ENCODE measurements around the gene C2CD4C.

Gene C2CD4C

DNA sequence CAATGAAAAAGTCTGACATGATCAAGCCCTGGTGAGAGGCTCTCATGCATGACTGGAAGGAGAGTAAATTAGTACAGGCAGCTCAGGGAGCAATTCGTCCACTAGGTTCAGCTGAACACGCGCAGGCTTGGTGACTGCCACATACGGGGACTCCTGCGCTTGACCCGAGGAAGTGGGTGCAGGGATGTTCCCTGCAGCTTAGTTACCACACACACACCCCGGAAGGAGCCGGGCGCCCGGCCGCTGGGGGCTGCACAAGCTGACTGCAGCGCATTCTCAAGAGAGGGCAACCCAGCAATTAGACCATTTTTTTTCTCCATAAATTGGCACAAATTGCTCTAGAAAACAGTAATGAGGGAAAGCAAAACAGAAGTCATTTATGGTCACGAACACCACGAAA, 41.4 kb downstream of the C2CD4C start:
- DNase-seq = no peak
- Histone ChIP-seq H3K79me2 (ENCODE audit: insufficient read depth, low read length) (no peaks in the 10 kb centered on the region), H3K36me3 (ENCODE audit: insufficient read depth, low read length) (no peaks in the 10 kb centered on the region), H4K20me1 (ENCODE audit: insufficient read depth, low read length) (no peaks in the 10 kb centered on the region), H3K9ac (ENCODE audit: low read depth, low read length) (no peak overlapping the region), H3K4me2 (ENCODE audit: insufficient read depth, low read length) (no peak overlapping the region), H3K9me3 (ENCODE audit: insufficient read depth, low read length, severe bottlenecking) (no peaks in the 10 kb centered on the region), H3K4me1 (ENCODE audit: insufficient read depth, low read length) (no peaks in the 10 kb centered on the region), H3K27me3 (ENCODE audit: insufficient read depth, low read length, poor library complexity) (peaks cover 11% of the 10 kb centered on the region), H3K27ac (ENCODE audit: low read length) (no peak overlapping the region), H2AFZ (ENCODE audit: low read depth, low read length) (no peak overlapping the region), H3K4me3 (ENCODE audit: low read depth in 1 of 2, low read length in 2 of 2) (no peak overlapping the region)
- TF ChIP-seq CTCF (IDR thresholded peaks at IDR 0.05; ENCODE audit: borderline replicate concordance, extremely low read depth, low read length, poor library complexity, severe bottlenecking) = no peak
- no peak for ATAC-seq (ENCODE audit: insufficient read depth, low read depth)

- H3K4me2 ChIP-seq (ENCODE audit: insufficient read depth, low read length) = no peak overlapping the region
- no peak overlapping the region for H2AFZ ChIP-seq (ENCODE audit: low read depth, low read length)
- ATAC-seq (ENCODE audit: insufficient read depth, low read depth) (no peak), DNase-seq (no peak)
- H3K27ac ChIP-seq (ENCODE audit: low read length) = no peak overlapping the region
- no peaks in the 10 kb centered on the region for H3K36me3 ChIP-seq (ENCODE audit: insufficient read depth, low read length)
- H3K79me2 ChIP-seq (ENCODE audit: insufficient read depth, low read length) = no peaks in the 10 kb centered on the region
- TF ChIP-seq EZH2 (IDR thresholded peaks at IDR 0.05; ENCODE audit: borderline replicate concordance, low read depth, low read length, severe bottlenecking) (no peak), CTCF (IDR thresholded peaks at IDR 0.05; ENCODE audit: borderline replicate concordance, extremely low read depth, low read length, poor library complexity, severe bottlenecking) (no peak)
- no peak overlapping the region for H3K4me3 ChIP-seq (ENCODE audit: low read depth in 1 of 2, low read length in 2 of 2)
- H3K27me3 ChIP-seq (ENCODE audit: insufficient read depth, low read length, poor library complexity) = peaks cover 5% of the 10 kb centered on the region
- no peaks in the 10 kb centered on the region for H3K9me3 ChIP-seq (ENCODE audit: insufficient read depth, low read length, severe bottlenecking)
- no peak overlapping the region for H3K9ac ChIP-seq (ENCODE audit: low read depth, low read length)
- no peaks in the 10 kb centered on the region for H4K20me1 ChIP-seq (ENCODE audit: insufficient read depth, low read length)
- no peaks in the 10 kb centered on the region for H3K4me1 ChIP-seq (ENCODE audit: insufficient read depth, low read length)
Measured at GRCh38 chr19:366951-367350, 42.0 kb downstream of the C2CD4C start.

- H3K4me3 ChIP-seq (ENCODE audit: low read depth in 1 of 2, low read length in 2 of 2) = no peak overlapping the region
- no peak overlapping the region for H2AFZ ChIP-seq (ENCODE audit: low read depth, low read length)
- H3K4me1 ChIP-seq (ENCODE audit: insufficient read depth, low read length) = no peaks in the 10 kb centered on the region
- H4K20me1 ChIP-seq (ENCODE audit: insufficient read depth, low read length) = no peaks in the 10 kb centered on the region
- no peak overlapping the region for H3K9ac ChIP-seq (ENCODE audit: low read depth, low read length)
- no peaks in the 10 kb centered on the region for H3K9me3 ChIP-seq (ENCODE audit: insufficient read depth, low read length, severe bottlenecking)
- H3K79me2 ChIP-seq (ENCODE audit: insufficient read depth, low read length) = no peaks in the 10 kb centered on the region
- TF ChIP-seq CTCF (IDR thresholded peaks at IDR 0.05; ENCODE audit: borderline replicate concordance, extremely low read depth, low read length, poor library complexity, severe bottlenecking) = no peak
- TF ChIP-seq EZH2 (IDR thresholded peaks at IDR 0.05; ENCODE audit: borderline replicate concordance, low read depth, low read length, severe bottlenecking) = no peak
- H3K36me3 ChIP-seq (ENCODE audit: insufficient read depth, low read length) = no peaks in the 10 kb centered on the region
- H3K27ac ChIP-seq (ENCODE audit: low read length) = no peak overlapping the region
- DNase-seq (no peak), ATAC-seq (ENCODE audit: insufficient read depth, low read depth) (no peak)
- no peaks in the 10 kb centered on the region for H3K27me3 ChIP-seq (ENCODE audit: insufficient read depth, low read length, poor library complexity)
- H3K4me2 ChIP-seq (ENCODE audit: insufficient read depth, low read length) = no peak overlapping the region
Measured at GRCh38 chr19:366205-366783, 42.7 kb downstream of the C2CD4C start.
